ENCODE measurements around the gene ATXN7L3.

Gene ATXN7L3

DNA sequence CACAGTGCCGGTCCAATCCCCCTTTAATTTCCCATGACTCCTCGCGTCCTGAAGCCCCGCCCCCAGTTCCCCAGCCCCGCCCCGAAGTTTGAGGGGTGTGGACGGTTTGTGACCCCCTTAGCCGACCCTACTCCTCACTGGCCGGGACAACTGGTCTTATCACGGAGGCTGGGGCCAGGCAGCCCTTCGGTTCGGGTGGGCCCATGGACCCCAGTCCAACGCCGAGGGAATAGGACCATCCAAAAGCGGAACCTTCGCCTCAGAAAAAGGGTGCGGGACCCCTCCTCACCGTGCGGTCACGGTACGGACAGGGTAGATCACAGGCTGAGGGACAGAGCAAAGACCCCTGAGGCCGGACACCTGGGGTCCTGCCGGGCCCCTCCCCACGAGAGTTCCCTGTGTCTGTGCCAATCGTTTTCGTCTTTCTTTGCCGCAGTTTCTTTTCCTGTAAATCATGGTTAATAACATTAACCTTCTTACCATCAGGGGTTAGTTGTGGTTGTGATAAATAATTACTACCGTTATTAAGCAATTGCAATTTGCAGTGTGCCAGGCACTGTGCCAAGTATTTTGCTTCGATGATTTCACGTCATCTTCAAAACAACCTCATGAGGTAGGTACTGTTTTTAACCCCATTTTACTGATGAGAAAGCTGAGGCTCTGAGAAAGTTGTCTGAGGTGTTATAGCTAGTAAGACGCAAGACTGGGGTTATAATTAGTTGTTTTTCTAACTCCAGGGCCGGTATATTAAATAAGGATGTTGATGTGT lies 12.4 kb downstream of the ATXN7L3 start:
- no peaks in the 10 kb centered on the region for H3K27me3 ChIP-seq (ENCODE audit: insufficient read depth, low read length, poor library complexity)
- peak overlapping the region; percentile 93 for H2BK5ac ChIP-seq (ENCODE audit: low read length)
- H3K9ac ChIP-seq (ENCODE audit: low read length) = peak overlapping the region; percentile 77
- H2BK15ac ChIP-seq (replicated peaks; ENCODE audit: low read depth) = no peak overlapping the region
- H4K8ac ChIP-seq (ENCODE audit: low read depth, low read length) = no peak overlapping the region
- H3K4me3 ChIP-seq (ENCODE audit: low read length) = peak overlapping the region; percentile 55
- H2BK120ac ChIP-seq (ENCODE audit: low read depth, low read length) = peak overlapping the region; percentile 69
- H3K27ac ChIP-seq (ENCODE audit: low read depth, low read length) = peak overlapping the region; percentile 91
- peaks cover 26% of the 10 kb centered on the region for H3K79me2 ChIP-seq (ENCODE audit: control insufficient read depth, insufficient read depth, low read length)
- peaks cover 4% of the 10 kb centered on the region for H3K36me3 ChIP-seq (ENCODE audit: control insufficient read depth, insufficient read depth, low read length)
- peak overlapping the region; percentile 99 for H3K56ac ChIP-seq (ENCODE audit: low read length)
- peak overlapping the region; percentile 65 for H3K18ac ChIP-seq (ENCODE audit: low read length)
- no peak for DNase-seq
- peak overlapping the region; percentile 96 for H4K5ac ChIP-seq (ENCODE audit: low read length)
- H2AK5ac ChIP-seq (ENCODE audit: low read length) = no peak overlapping the region
- peak overlapping the region; percentile 96 for H3K23ac ChIP-seq (ENCODE audit: low read length)
- peak overlapping the region; percentile 55 for H3K4me2 ChIP-seq (ENCODE audit: low read length)
- H3K4ac ChIP-seq (ENCODE audit: low read depth, low read length) = peak overlapping the region; percentile 41
- no CpG with 5 or more reads among the region's 32 CpGs for WGBS (ENCODE audit: extremely low coverage, insufficient coverage, low lambda C conversion rate)
- H3K79me1 ChIP-seq (ENCODE audit: low read length) = peaks cover 12% of the 10 kb centered on the region
- peaks cover 2% of the 10 kb centered on the region for H3K4me1 ChIP-seq (ENCODE audit: control insufficient read depth, low read depth, low read length)

DNA sequence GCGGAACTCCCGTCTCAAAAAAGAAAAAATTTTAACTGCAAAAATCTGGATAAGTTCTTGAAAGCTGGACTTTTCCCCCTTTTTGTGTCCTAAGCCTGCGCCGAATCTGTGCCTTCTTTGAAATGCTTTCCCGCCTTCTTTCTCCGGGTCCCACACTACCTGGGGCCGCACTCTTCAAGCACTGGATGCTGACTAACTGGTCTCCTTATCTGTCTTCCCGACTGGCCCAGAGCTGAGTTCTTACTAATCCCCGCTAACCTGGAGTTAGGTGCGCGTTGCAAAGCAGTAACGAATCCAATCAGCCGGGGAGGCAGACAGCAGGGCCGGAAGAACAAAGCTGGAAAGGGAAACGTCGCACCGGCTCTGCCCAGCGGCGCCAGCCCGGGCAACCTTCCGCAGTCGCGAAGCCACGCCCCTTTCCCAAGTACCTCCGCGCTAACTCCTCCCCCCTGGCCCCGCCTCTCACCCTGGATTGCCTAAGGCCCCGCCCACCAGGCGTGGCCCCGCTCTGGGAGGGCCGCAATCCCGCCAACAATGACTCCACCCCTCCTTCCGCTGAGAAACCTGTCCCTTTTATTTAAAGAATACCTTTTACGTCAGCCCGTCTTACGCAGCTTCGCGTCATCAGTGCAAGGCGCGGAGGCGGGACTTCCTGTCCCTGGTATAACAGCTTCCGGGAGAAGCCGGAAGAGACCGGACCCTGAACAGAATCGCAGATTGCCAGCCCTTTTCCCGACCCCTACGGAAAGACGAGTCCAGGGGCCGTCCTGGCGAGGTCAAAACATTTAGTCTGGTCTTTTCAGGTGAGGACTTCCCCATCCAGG lies 13.2 kb downstream of the ATXN7L3 start, which contains the start of gene TMUB2:
TSS of gene TMUB2 (plus strand) at position 666 of the 824 bp plus-strand sequence. CDS start 737 bp downstream, outside the sequence.
- Histone ChIP-seq H4K5ac (ENCODE audit: low read length) (peak within 1 kb of the TSS; percentile 96), H3K79me2 (ENCODE audit: control insufficient read depth, insufficient read depth, low read length) (peaks cover 26% of the 10 kb centered on the region), H3K36me3 (ENCODE audit: control insufficient read depth, insufficient read depth, low read length) (peaks cover 4% of the 10 kb centered on the region), H3K4me1 (ENCODE audit: control insufficient read depth, low read depth, low read length) (peaks cover 2% of the 10 kb centered on the region), H3K23ac (ENCODE audit: low read length) (peak within 1 kb of the TSS; percentile 96), H3K9ac (ENCODE audit: low read length) (peak within 1 kb of the TSS; percentile 98), H3K18ac (ENCODE audit: low read length) (peak within 1 kb of the TSS; percentile 65), H3K56ac (ENCODE audit: low read length) (peak within 1 kb of the TSS; percentile 99), H3K4me2 (ENCODE audit: low read length) (peak within 1 kb of the TSS; percentile 55), H3K4ac (ENCODE audit: low read depth, low read length) (peak within 1 kb of the TSS; percentile 41), H2BK15ac (replicated peaks; ENCODE audit: low read depth) (no peak within 1 kb of the TSS), H3K79me1 (ENCODE audit: low read length) (peaks cover 14% of the 10 kb centered on the region), H2AK5ac (ENCODE audit: low read length) (no peak within 1 kb of the TSS), H3K27ac (ENCODE audit: low read depth, low read length) (peak within 1 kb of the TSS; percentile 91), H2BK120ac (ENCODE audit: low read depth, low read length) (peak within 1 kb of the TSS; percentile 69), H4K8ac (ENCODE audit: low read depth, low read length) (no peak within 1 kb of the TSS), H2BK5ac (ENCODE audit: low read length) (peak within 1 kb of the TSS; percentile 93), H3K4me3 (ENCODE audit: low read length) (peak within 1 kb of the TSS; percentile 94), H3K27me3 (ENCODE audit: insufficient read depth, low read length, poor library complexity) (no peaks in the 10 kb centered on the region)
- DNase-seq = peak; percentile 99
- WGBS (ENCODE audit: extremely low coverage, insufficient coverage, low lambda C conversion rate) = no CpG with 5 or more reads among the region's 50 CpGs

DNA sequence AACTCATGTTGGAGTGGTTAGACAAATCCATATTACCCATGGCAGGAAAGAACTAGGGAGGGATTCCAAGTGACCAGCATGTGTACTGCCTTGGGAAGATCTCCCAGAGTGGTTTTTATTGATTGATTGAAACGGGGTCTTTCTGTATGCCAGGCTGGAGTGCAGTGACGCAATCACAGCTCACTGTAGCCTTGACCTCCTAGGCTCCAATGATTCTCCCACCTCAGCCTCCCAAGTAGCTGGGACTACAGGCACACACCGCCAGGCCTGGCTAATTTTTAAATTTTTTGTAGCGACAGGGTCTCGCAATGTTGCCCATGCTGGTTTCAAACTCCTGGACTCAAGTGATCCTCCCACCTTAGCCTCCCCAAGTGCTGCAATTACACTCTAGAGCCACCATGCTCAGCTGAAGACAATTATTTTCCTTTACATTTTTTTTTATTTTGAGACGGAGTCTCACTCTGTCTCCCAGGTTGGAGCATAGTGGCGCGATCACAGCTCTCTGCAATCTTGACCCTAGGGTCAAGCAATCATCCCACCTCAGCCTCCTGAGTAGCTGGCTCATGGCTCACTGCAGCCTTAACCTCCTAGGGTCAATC lies 15.4 kb downstream of the ATXN7L3 start:
- H3K4ac ChIP-seq (ENCODE audit: low read depth, low read length) = no peak overlapping the region
- peaks cover 14% of the 10 kb centered on the region for H3K79me1 ChIP-seq (ENCODE audit: low read length)
- H3K79me2 ChIP-seq (ENCODE audit: control insufficient read depth, insufficient read depth, low read length) = peaks cover 26% of the 10 kb centered on the region
- H3K9ac ChIP-seq (ENCODE audit: low read length) = no peak overlapping the region
- no peak overlapping the region for H2BK15ac ChIP-seq (replicated peaks; ENCODE audit: low read depth)
- H3K4me2 ChIP-seq (ENCODE audit: low read length) = no peak overlapping the region
- peak overlapping the region; percentile 46 for H3K56ac ChIP-seq (ENCODE audit: low read length)
- WGBS (ENCODE audit: extremely low coverage, insufficient coverage, low lambda C conversion rate) = no CpG with 5 or more reads among the region's 8 CpGs
- H3K4me1 ChIP-seq (ENCODE audit: control insufficient read depth, low read depth, low read length) = peaks cover 2% of the 10 kb centered on the region
- H3K27me3 ChIP-seq (ENCODE audit: insufficient read depth, low read length, poor library complexity) = no peaks in the 10 kb centered on the region
- H3K4me3 ChIP-seq (ENCODE audit: low read length) = no peak overlapping the region
- H3K27ac ChIP-seq (ENCODE audit: low read depth, low read length) = no peak overlapping the region
- no peak overlapping the region for H3K18ac ChIP-seq (ENCODE audit: low read length)
- no peak overlapping the region for H4K5ac ChIP-seq (ENCODE audit: low read length)
- H4K8ac ChIP-seq (ENCODE audit: low read depth, low read length) = no peak overlapping the region
- no peak overlapping the region for H3K23ac ChIP-seq (ENCODE audit: low read length)
- H2BK5ac ChIP-seq (ENCODE audit: low read length) = no peak overlapping the region
- no peak overlapping the region for H2BK120ac ChIP-seq (ENCODE audit: low read depth, low read length)
- H3K36me3 ChIP-seq (ENCODE audit: control insufficient read depth, insufficient read depth, low read length) = peaks cover under 1% of the 10 kb centered on the region
- no peak for DNase-seq
- H2AK5ac ChIP-seq (ENCODE audit: low read length) = no peak overlapping the region

DNA sequence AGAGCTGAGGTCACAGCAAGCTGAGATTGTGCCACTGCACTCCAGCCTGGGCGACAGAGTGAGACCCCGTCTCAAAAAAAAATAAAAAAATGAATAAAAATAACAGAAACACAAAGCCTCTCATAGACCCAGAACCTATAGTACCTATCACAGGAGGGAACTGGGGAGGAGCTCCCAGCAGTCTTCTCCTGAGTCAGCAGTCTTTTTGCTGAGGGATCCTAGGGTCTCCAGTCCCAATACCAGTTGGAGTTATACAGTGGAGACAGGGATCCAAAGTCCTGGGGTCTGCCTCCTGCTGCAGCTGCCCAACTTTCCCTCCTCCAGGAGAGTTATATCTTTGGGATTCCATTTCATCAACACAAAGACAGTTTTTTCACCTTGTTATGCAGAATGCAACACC lies 16.7 kb downstream of the ATXN7L3 start:
- no peak overlapping the region for H3K56ac ChIP-seq (ENCODE audit: low read length)
- H3K4me1 ChIP-seq (ENCODE audit: control insufficient read depth, low read depth, low read length) = peaks cover 1% of the 10 kb centered on the region
- no peak for DNase-seq
- H3K4me3 ChIP-seq (ENCODE audit: low read length) = no peak overlapping the region
- peaks cover 25% of the 10 kb centered on the region for H3K79me2 ChIP-seq (ENCODE audit: control insufficient read depth, insufficient read depth, low read length)
- H2BK120ac ChIP-seq (ENCODE audit: low read depth, low read length) = no peak overlapping the region
- peaks cover 13% of the 10 kb centered on the region for H3K79me1 ChIP-seq (ENCODE audit: low read length)
- no peak overlapping the region for H2BK5ac ChIP-seq (ENCODE audit: low read length)
- no peak overlapping the region for H3K27ac ChIP-seq (ENCODE audit: low read depth, low read length)
- H3K23ac ChIP-seq (ENCODE audit: low read length) = no peak overlapping the region
- no CpG with 5 or more reads among the region's 2 CpGs for WGBS (ENCODE audit: extremely low coverage, insufficient coverage, low lambda C conversion rate)
- no peaks in the 10 kb centered on the region for H3K36me3 ChIP-seq (ENCODE audit: control insufficient read depth, insufficient read depth, low read length)
- no peak overlapping the region for H2AK5ac ChIP-seq (ENCODE audit: low read length)
- H3K9ac ChIP-seq (ENCODE audit: low read length) = no peak overlapping the region
- no peak overlapping the region for H4K5ac ChIP-seq (ENCODE audit: low read length)
- no peak overlapping the region for H3K4ac ChIP-seq (ENCODE audit: low read depth, low read length)
- no peak overlapping the region for H3K18ac ChIP-seq (ENCODE audit: low read length)
- no peak overlapping the region for H4K8ac ChIP-seq (ENCODE audit: low read depth, low read length)
- H3K4me2 ChIP-seq (ENCODE audit: low read length) = no peak overlapping the region
- no peak overlapping the region for H2BK15ac ChIP-seq (replicated peaks; ENCODE audit: low read depth)
- H3K27me3 ChIP-seq (ENCODE audit: insufficient read depth, low read length, poor library complexity) = no peaks in the 10 kb centered on the region

DNA sequence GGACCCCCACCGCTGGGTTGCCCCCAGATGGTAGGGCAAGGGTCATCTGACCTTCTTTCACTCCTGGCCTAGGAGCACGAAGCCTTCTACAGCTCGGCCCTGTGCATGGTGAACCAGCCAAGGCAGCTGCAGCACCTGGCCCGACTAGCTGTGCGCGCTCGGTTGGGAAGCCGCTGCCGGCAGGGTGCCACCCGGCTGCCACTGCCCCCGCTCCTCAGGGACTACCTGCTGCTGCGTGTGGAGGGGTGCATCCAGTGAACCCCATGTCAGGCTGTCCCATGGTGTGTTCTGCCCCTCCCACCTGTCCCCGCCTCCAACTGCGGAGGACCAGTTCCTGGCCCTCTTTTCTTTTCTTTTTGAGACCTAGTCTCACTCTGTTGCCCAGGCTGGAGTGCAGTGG lies 21.6 kb downstream of the ATXN7L3 start:
- H3K27ac ChIP-seq (ENCODE audit: low read depth, low read length) = no peak overlapping the region
- H3K27me3 ChIP-seq (ENCODE audit: insufficient read depth, low read length, poor library complexity) = no peaks in the 10 kb centered on the region
- H3K36me3 ChIP-seq (ENCODE audit: control insufficient read depth, insufficient read depth, low read length) = no peaks in the 10 kb centered on the region
- no peak overlapping the region for H4K5ac ChIP-seq (ENCODE audit: low read length)
- no peak overlapping the region for H2BK15ac ChIP-seq (replicated peaks; ENCODE audit: low read depth)
- H3K56ac ChIP-seq (ENCODE audit: low read length) = no peak overlapping the region
- H3K4me2 ChIP-seq (ENCODE audit: low read length) = no peak overlapping the region
- H3K79me2 ChIP-seq (ENCODE audit: control insufficient read depth, insufficient read depth, low read length) = peaks cover 1% of the 10 kb centered on the region
- no peak overlapping the region for H3K23ac ChIP-seq (ENCODE audit: low read length)
- no peak for DNase-seq
- no peak overlapping the region for H3K18ac ChIP-seq (ENCODE audit: low read length)
- WGBS (ENCODE audit: extremely low coverage, insufficient coverage, low lambda C conversion rate) = no CpG with 5 or more reads among the region's 14 CpGs
- no peak overlapping the region for H2BK120ac ChIP-seq (ENCODE audit: low read depth, low read length)
- H3K9ac ChIP-seq (ENCODE audit: low read length) = no peak overlapping the region
- no peaks in the 10 kb centered on the region for H3K4me1 ChIP-seq (ENCODE audit: control insufficient read depth, low read depth, low read length)
- H3K4ac ChIP-seq (ENCODE audit: low read depth, low read length) = no peak overlapping the region
- peaks cover 3% of the 10 kb centered on the region for H3K79me1 ChIP-seq (ENCODE audit: low read length)
- no peak overlapping the region for H4K8ac ChIP-seq (ENCODE audit: low read depth, low read length)
- H2AK5ac ChIP-seq (ENCODE audit: low read length) = no peak overlapping the region
- no peak overlapping the region for H2BK5ac ChIP-seq (ENCODE audit: low read length)
- H3K4me3 ChIP-seq (ENCODE audit: low read length) = no peak overlapping the region
